ENCODE measurements around the gene CIAO1. TPM values are rescaled to one million over a fixed set of nuclear protein-coding genes. Genes with fewer than 3 reads are reported as not detected.

The CIAO1 gene
- polyA plus RNA-seq, 3 donors, result 73.7 to 93.8 (median 89.4) TPM

DNA sequence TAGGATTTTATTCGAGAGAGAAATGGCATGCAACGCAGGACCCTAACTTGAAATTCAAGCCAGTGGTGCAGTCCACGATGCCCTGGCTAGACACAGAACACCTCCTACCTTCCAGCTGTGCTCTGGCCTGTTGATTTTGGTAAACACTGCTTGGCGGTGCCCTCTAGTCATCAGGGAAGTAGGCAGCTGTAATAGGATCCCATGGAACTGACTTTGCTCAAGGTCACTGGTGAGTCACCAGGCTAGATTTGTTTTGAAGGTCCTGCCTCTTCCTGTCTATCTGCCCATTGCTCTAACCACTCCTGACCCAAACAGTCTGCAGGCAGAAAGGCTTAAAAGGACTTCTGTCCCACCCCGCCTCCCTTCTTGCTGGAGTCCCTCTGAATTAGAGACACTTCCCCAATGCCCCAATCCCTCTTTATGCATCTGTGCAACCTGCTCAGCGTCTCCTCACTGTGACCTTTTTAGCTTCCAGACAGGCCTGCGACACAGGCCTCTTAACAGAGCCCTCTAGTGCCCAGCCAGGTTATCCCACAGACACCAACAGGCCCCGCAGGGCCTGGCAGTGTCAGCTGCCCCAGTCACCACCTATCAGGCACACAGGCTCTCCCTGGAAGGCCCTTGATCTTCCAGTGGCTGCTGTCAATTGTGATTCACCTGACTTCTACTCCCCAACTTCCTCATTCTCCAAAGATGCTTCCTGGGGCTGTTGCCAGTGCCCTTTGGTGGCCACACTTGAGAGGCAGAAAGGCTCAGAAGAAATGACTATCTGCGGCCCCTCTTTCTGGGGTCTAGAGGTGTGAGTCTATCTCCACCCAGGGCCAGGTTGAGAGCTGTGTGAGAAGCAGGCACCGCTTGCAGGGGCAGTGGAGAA is 5.4 kb upstream of the CIAO1 start:
- Mint-ChIP-seq H3K9me3 (no peaks in the 10 kb centered on the region), H3K27ac (peak overlapping the region; percentile 97 to 100 (median 98))

More for the DNA sequence above, 5.4 kb upstream of the CIAO1 start:
- H3K9me3 ChIP-seq (replicated peaks in 1 of 2; ENCODE audit: control insufficient read depth in 1 of 2, insufficient read depth in 1 of 2, low read length in 2 of 2), result no peaks in the 10 kb centered on the region
- peaks cover 18% of the 10 kb centered on the region for H4K20me1 ChIP-seq (ENCODE audit: insufficient read depth, low read length)
- DNase-seq, result peak; percentile 90 to 96 (median 93)
- H3K4me3 ChIP-seq (replicated peaks in 1 of 3; ENCODE audit: low read depth in 2 of 3, low read length in 3 of 3), result peak overlapping the region in 2 of 3 experiments; percentile 1 to 67
- intact Hi-C loops (cut with micrococcal nuclease), result loop anchor here (5.0 to 10.0 kb wide), 3 partner anchors 33 to 266 kb away; partner anchors contain the start of genes ANKRD36C (in 1 of the 2) and DUSP2 (in 1 of the 2)
- peaks cover 82 to 94% of the 10 kb centered on the region in 2 donors for H3K4me1 ChIP-seq (ENCODE audit: control insufficient read depth in 1 of 2, insufficient read depth in 2 of 2, low read length in 2 of 2)
- H3K9ac ChIP-seq (ENCODE audit: insufficient read depth, low read length, poor library complexity, severe bottlenecking), result peak overlapping the region; percentile 67
- H3K27me3 ChIP-seq (ENCODE audit: control insufficient read depth in 2 of 2, insufficient read depth in 2 of 2, low read length in 2 of 2), result no peaks in the 10 kb centered on the region
- peaks cover 89% of the 10 kb centered on the region for H3K79me2 ChIP-seq (ENCODE audit: insufficient read depth, low read length)
- Mint-ChIP-seq H3K27me3 (ENCODE audit: low read depth in 3 of 3) (peaks cover 0 to 5% (median 0%) of the 10 kb centered on the region in 3 donors), H3K4me1 (peaks cover 89% of the 10 kb centered on the region), H3K4me3 (peak overlapping the region; percentile 69 to 84), H3K36me3 (peaks cover 66 to 81% of the 10 kb centered on the region in 2 donors)
- H3K36me3 ChIP-seq (replicated peaks in 1 of 2; ENCODE audit: control insufficient read depth in 1 of 2, insufficient read depth in 2 of 2, low read length in 2 of 2), result peaks cover 15 to 53% of the 10 kb centered on the region in 2 donors
- WGBS (ENCODE audit: insufficient coverage), result 28% methylated on average over 8 of the region's 10 CpGs
- TF ChIP-seq CTCF (IDR thresholded peaks at IDR 0.05), result no peak
- H3K4me2 ChIP-seq (replicated peaks; ENCODE audit: extremely low read depth, low read length, poor library complexity, severe bottlenecking), result peak overlapping the region; percentile 64
- H3K27ac ChIP-seq (ENCODE audit: low read depth in 1 of 2, low read length in 2 of 2), result peak overlapping the region; percentile 94 to 99
- H2AFZ ChIP-seq (ENCODE audit: insufficient read depth, low read depth, low read length, poor library complexity, severe bottlenecking), result no peak overlapping the region
